Activated effector memory CD4-positive, alpha-beta T cell treated with anti-CD3 and anti-CD28 coated beads, Interleukin-2, amount 50 U/mL, for 16 hours (primary cell): ENCODE data around the gene SLC18A2.

Experiments used
- DNase-seq: peaks from one replicate; pipeline ENCODE4 v3.0.0-alpha.2; 2020

Gene SLC18A2

GRCh38 chr10:117320050-117320665 is 79.2 kb downstream of the SLC18A2 start:
- no peak for DNase-seq

GRCh38 chr10:117322260-117322659 is 81.3 kb downstream of the SLC18A2 start:
- no peak for DNase-seq

GRCh38 chr10:117324367-117324766 is 83.5 kb downstream of the SLC18A2 start:
- no peak for DNase-seq

- DNase-seq = no peak
Observed at GRCh38 chr10:117327262-117327661, 86.3 kb downstream of the SLC18A2 start.
